ENCODE measurements around the gene DBNL. TPM values are rescaled to one million over a fixed set of nuclear protein-coding genes. Genes with fewer than 3 reads are reported as not detected.
A peak's percentile ranks its signal among the peaks of the same experiment; 100 is the strongest.

DBNL gene
- total and polyA plus RNA-seq, 2 of the 13 experiments (the other 11 are each of a cell fraction or from before 2014, with no cell fraction given): 20.8 to 35.1 TPM

- TF ChIP-seq ZBTB25 (CRISPR knock-in tag; IDR thresholded peaks at IDR 0.05): peak; percentile 88
- peak; percentile 80 for TF ChIP-seq MYPOP (CRISPR knock-in tag; IDR thresholded peaks at IDR 0.05)
- peak; percentile 61 for TF ChIP-seq BCL3 (CRISPR knock-in tag; IDR thresholded peaks at IDR 0.05)
- TF ChIP-seq PITX1 (CRISPR knock-in tag; IDR thresholded peaks at IDR 0.05): peak; percentile 59; the same call in 1 of the 2 replicates
- peak; percentile 84 for TF ChIP-seq ZFX (CRISPR knock-in tag; IDR thresholded peaks at IDR 0.05; ENCODE audit: low read depth)
- TF ChIP-seq MIXL1 (CRISPR knock-in tag; IDR thresholded peaks at IDR 0.05): peak; percentile 56; the same call in 1 of the 2 replicates
- 0 out of 2 replicates have a peak, but pooled peaks have one; percentile 37 for TF ChIP-seq ZNF280D (CRISPR knock-in tag; IDR thresholded peaks at IDR 0.05)
- peak; percentile 60 for TF ChIP-seq RBM39 (IDR thresholded peaks at IDR 0.05; ENCODE audit: low read depth, low read length, poor library complexity, severe bottlenecking)
- peak; percentile 66 for TF ChIP-seq TFDP1 (CRISPR knock-in tag; IDR thresholded peaks at IDR 0.05; ENCODE audit: borderline replicate concordance)
- TF ChIP-seq IRF9 (CRISPR knock-in tag; IDR thresholded peaks at IDR 0.05; ENCODE audit: borderline replicate concordance): peak; percentile 37; the same call in 1 of the 2 replicates
- TF ChIP-seq SALL2 (CRISPR knock-in tag; IDR thresholded peaks at IDR 0.05): peak; percentile 89
- TF ChIP-seq MED1 (CRISPR knock-in tag; IDR thresholded peaks at IDR 0.05): peak; percentile 73
- peak; percentile 71 for TF ChIP-seq ZNF792 (CRISPR knock-in tag; IDR thresholded peaks at IDR 0.05)
- TF ChIP-seq YEATS2 (CRISPR knock-in tag; IDR thresholded peaks at IDR 0.05; ENCODE audit: borderline replicate concordance): peak; percentile 93
- peak; percentile 41; the same call in 1 of the 2 replicates for TF ChIP-seq ZNF160 (CRISPR knock-in tag; IDR thresholded peaks at IDR 0.05)
Measured at GRCh38 chr7:44018857-44019807, 25.4 kb upstream of the DBNL start (continued).
